HG02571 (cell line): ENCODE results near the gene UACA.
A peak's percentile ranks its signal among the peaks of the same experiment; 100 is the strongest.

ENCODE experiments used
- ATAC-seq: cut with Tn5 transposase; IDR thresholded peaks from one replicate; pipeline ENCODE4 v1.9.1; 2021; ENCODE audit warnings: mild to moderate bottlenecking, moderate library complexity; ENCODE audit not compliant: unreplicated experiment

UACA gene

GRCh38 chr15:70788114-70789049 lies 25.0 kb upstream of the UACA start:
- ATAC-seq: no peak

GRCh38 chr15:70786996-70787395 lies 23.6 kb upstream of the UACA start:
- no peak for ATAC-seq

GRCh38 chr15:70783610-70784022 lies 20.3 kb upstream of the UACA start:
- ATAC-seq: no peak

GRCh38 chr15:70783041-70783440 lies 19.7 kb upstream of the UACA start:
- ATAC-seq: no peak

- ATAC-seq: no peak
Measured at GRCh38 chr15:70781236-70781635, 17.9 kb upstream of the UACA start.

GRCh38 chr15:70778258-70779076 lies 15.1 kb upstream of the UACA start:
- no peak for ATAC-seq

- no peak for ATAC-seq
Measured at GRCh38 chr15:70777170-70777926, 14.0 kb upstream of the UACA start.

GRCh38 chr15:70775160-70775559 lies 11.8 kb upstream of the UACA start:
- ATAC-seq: no peak

- ATAC-seq: no peak
Measured at GRCh38 chr15:70772402-70772801, 9.0 kb upstream of the UACA start.

GRCh38 chr15:70770863-70771262 lies 7.5 kb upstream of the UACA start:
- ATAC-seq: no peak

GRCh38 chr15:70768257-70768883 lies 5.0 kb upstream of the UACA start:
- ATAC-seq: no peak

GRCh38 chr15:70767667-70768066 lies 4.3 kb upstream of the UACA start:
- no peak for ATAC-seq

- no peak for ATAC-seq
Measured at GRCh38 chr15:70766597-70766996, 3.2 kb upstream of the UACA start.

GRCh38 chr15:70765504-70766281 lies 2.3 kb upstream of the UACA start:
- ATAC-seq: no peak

GRCh38 chr15:70763950-70764730 lies 782 bp upstream of the UACA start:
- ATAC-seq: no peak

GRCh38 chr15:70762469-70763119 lies 764 bp downstream of the UACA start:
- peak; percentile 17 for ATAC-seq

- ATAC-seq: no peak
Measured at GRCh38 chr15:70761931-70762468, 1.4 kb downstream of the UACA start.

GRCh38 chr15:70761046-70761445 lies 2.3 kb downstream of the UACA start:
- ATAC-seq: no peak
